GM20431 (cell line): ENCODE results near the gene VIM.

Experiments used
- in situ Hi-C: fragments of 300-500 bp; cut with MseI, MboI; formaldehyde crosslinking; loops from one replicate; pipeline ENCODE4 v1.15.0; 2020; ENCODE audit warnings: low sequenced_read_pairs; ENCODE audit not compliant: unreplicated experiment

The VIM gene

GRCh38 chr10:17228091-17229015 is at the start of gene VIM:
TSS of gene VIM (plus strand) at chr10:17228241. CDS start at chr10:17229423, 1,182 bp downstream.
- in situ Hi-C loops: no loop called here

GRCh38 chr10:17179002-17179401 is 49.0 kb upstream of the VIM start:
- in situ Hi-C loops: no loop called here

DNA sequence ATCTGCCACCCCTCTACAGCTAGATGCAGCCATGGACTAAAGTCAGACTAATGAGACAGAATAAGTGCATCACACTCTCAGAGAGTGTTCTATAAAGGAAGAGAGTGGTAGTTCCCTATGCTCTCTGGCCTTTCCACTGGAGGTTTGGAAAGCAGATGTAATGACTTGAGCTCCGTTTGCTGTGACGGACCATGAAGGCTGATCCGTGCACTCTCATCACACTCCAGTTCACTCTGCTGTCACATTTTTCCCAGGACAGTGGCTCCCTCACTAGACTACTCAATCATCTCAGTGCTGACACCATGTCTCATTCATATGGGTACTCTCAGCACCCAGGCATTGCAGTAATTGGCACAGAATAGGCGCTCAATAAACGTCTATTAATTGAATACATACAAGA is 46.9 kb upstream of the VIM start:
- in situ Hi-C loops: no loop called here

DNA sequence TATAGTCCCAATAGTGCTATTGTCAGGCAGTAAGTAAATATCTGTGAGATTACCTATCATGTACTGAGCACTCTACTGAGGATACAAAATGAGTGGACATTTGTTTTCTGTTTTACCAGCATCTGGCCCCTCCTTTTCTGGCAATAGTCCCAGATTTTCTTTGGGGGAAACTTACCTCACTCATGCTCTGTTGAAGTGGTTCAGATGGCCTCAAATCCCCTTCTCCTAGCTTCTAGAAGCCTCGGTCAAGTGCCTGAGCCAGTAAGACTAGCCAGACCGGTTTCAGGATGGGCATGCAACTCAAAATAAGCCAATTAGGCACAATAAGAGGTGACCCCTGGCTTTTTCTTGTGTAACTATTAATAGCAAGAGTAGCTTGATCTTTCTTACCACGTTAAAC is 46.3 kb upstream of the VIM start:
- in situ Hi-C loops: no loop called here

- in situ Hi-C loops: no loop called here
Observed at GRCh38 chr10:17183110-17183509, 44.9 kb upstream of the VIM start.

- in situ Hi-C loops: no loop called here
Observed at GRCh38 chr10:17185873-17186272, 42.2 kb upstream of the VIM start.

GRCh38 chr10:17188644-17189172 is 39.3 kb upstream of the VIM start:
- in situ Hi-C loops: no loop called here

DNA sequence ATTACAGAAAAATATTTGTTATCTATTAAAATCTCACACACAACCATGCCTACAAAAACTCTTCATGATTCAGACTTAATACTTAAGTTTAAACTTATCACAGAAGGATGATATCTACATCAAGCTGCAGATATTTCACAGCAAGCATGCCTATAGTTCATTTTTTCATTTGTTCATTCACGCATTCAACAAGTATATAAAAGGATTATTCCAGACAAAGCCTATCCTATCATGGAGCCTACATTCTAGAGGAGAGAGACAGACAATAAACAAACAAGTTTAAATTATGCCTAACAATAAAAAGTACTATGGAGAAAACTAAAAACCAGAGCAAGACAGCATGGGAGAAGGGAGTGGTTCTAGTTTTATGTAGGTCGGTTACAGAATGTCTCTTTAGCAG is 37.4 kb upstream of the VIM start:
- in situ Hi-C loops: no loop called here

GRCh38 chr10:17195083-17195482 is 33.0 kb upstream of the VIM start:
- in situ Hi-C loops: no loop called here

- in situ Hi-C loops: no loop called here
Observed at GRCh38 chr10:17196045-17196444, 32.0 kb upstream of the VIM start.

- in situ Hi-C loops: no loop called here
Observed at GRCh38 chr10:17196573-17196972, 31.5 kb upstream of the VIM start.

GRCh38 chr10:17199351-17199804 is 28.7 kb upstream of the VIM start:
- in situ Hi-C loops: no loop called here

DNA sequence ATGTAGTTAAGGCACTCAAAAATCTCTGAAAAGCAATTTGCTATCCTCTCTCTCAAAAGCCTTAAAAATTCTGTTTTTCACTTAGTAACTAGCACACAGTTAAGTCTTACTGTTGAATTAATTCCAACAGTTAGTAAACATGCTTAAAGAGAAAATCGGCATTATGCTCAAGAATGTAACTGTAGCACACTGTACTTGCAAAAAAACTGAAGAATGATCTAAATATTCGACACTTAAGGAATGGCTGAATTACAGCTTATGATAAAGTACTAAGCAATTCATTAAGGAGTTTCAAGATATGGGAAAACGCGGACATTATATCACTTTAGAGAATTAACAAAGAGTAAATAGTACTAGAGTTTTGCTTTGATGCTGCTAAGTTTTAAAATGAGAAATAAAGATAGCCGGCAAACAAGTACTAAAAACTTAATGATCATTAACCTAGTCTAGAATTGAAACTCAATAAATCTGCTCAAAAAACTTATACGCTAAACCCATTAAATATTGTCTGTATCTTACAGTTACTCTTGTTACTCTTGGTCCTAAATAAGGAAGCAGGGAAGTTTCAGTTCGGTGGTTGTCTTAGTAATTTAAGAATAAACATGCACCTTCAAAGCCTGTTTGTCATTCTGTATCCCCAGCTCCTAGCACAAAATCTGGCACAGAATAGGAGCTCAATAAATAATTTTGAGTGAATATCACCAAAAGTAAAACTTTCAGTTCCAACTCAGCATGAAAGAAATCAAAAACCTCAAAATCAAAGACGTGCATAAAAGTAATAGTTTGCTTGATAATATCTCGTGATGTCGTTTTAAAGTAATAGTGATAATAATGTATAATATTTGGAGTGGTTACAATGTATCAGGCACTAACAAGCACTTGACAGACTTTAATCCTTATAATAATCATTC is 27.8 kb upstream of the VIM start:
- in situ Hi-C loops: no loop called here

- in situ Hi-C loops: no loop called here
Observed at GRCh38 chr10:17200912-17201793, 26.9 kb upstream of the VIM start, which contains the start of gene TRDMT1. TSS of gene TRDMT1 (minus strand) at chr10:17201672. CDS start at chr10:17201634, 38 bp downstream.

DNA sequence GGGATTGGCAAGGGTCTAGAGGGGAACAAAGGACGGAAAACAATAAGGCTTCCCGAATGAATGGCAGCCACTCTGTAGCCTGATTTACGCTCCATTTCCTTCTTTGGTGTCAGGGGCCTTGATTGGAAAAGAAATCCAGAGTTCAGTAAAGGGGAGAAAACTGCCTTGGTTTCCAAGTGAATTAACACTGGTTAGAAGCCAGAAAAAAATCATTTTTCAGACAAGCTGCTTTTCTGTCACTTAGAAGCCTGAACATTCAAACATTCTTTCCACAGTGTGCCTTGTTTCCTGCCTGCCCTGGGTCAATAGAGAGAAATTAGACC is 26.3 kb upstream of the VIM start:
- in situ Hi-C loops: no loop called here

DNA sequence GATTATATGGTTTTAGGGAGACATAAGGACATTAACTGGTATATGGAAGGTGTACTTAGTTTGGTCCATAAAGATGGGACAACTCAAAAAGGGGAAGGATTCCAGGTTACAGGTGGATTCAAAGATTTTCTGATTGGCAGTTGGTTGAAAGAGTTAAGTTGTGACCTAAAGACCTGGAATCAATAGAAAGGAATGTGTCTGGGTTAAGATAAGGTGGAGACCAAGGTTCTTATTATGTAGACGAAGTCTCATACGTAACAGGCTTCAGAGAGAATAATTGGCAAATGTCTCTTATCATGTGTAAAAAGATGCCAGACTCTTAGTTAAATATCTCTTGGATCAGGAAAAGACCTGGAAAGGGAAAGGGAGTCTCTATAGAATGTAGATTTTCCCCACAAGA is 25.5 kb upstream of the VIM start:
- in situ Hi-C loops: no loop called here

- in situ Hi-C loops: no loop called here
Observed at GRCh38 chr10:17202999-17203398, 25.0 kb upstream of the VIM start.

DNA sequence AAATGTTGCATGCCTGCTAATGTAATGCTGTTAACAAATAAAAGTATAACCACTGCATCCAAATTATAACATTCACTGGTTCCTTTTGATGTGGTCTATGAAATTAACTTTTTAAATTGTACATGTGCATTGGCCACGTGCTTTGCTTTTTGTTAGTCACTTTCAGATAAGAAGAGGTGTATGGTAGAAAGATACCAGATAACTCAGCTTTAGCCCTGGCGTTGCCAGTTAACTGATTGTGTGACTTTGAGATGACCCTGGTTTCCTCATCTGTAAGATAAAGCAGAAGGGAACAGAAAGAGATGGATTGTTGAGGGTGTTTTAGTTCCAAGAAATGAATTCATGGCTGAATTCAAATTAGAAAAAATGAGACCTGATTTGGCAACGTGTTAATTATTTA is 24.6 kb upstream of the VIM start:
- in situ Hi-C loops: no loop called here

GRCh38 chr10:17206210-17206709 is 21.8 kb upstream of the VIM start:
- in situ Hi-C loops: no loop called here

DNA sequence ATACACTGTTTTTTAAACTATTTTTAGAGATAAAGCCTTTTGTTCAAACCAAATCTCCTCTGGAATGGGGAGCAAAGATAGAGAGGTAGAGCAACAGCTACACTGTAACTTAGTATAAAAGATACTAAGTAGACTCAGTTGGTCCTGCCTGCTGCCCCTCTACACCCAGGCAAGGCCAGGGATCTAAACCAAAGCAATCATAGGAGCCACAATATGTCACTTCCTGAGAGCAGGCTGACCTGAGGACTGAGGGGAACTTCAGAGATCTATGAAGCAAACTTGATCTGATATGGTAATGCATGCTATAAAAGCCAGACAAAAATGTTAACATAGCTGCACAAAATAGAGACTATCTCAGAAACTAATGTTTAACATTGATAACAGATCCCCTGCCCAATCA is 19.6 kb upstream of the VIM start:
- in situ Hi-C loops: no loop called here
